Measurements from ENCODE around the gene ELAVL4.

Gene ELAVL4

DNA sequence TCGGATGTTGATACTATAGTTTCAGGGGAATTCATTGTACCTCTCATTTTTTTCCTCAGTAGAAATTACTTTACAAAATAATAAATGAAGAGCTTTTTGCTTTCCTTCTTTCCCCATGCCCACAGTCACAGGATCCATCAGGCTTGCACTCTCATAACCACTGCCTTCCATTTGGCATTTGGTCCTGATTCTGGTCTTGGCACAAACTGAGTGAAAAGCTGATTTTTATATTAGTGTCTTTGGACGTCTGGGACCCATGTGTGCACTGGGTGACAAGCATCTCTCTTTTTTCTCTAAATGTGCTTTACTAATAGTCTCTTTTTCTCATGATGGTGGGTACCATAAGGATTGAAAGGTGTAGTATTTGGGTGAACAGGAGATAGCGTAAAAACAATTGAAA lies 2.8 kb downstream of the ELAVL4 start:
- TF ChIP-seq, protein P1, sequence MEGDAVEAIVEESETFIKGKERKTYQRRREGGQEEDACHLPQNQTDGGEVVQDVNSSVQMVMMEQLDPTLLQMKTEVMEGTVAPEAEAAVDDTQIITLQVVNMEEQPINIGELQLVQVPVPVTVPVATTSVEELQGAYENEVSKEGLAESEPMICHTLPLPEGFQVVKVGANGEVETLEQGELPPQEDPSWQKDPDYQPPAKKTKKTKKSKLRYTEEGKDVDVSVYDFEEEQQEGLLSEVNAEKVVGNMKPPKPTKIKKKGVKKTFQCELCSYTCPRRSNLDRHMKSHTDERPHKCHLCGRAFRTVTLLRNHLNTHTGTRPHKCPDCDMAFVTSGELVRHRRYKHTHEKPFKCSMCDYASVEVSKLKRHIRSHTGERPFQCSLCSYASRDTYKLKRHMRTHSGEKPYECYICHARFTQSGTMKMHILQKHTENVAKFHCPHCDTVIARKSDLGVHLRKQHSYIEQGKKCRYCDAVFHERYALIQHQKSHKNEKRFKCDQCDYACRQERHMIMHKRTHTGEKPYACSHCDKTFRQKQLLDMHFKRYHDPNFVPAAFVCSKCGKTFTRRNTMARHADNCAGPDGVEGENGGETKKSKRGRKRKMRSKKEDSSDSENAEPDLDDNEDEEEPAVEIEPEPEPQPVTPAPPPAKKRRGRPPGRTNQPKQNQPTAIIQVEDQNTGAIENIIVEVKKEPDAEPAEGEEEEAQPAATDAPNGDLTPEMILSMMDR (IDR thresholded peaks at IDR 0.05; ENCODE audit: low read depth, low read length), result no peak
- H3K4me3 ChIP-seq (replicated peaks in 1 of 2; ENCODE audit: low read depth in 2 of 2, low read length in 2 of 2), result no peak overlapping the region
- DNase-seq (ENCODE audit: low read depth in 2 of 2), result no peak

DNA sequence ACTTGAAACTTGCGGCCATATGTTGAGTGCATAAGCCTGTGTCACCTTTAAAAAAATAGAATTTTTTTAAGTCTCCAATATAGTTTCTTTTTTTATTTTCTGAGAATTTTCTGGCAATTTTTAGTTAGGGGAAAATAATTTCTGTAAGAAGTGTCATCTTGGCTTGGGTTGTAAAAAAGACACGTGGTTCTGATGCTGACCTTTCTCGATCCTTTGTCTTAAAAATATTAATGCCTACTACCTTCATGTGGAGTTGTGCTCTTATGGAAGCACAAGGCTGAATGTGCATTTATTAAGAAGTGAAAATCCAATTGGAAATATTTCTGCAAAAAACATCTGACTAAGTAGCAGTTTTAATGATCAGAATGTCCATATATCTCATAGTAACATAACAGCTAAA lies 3.5 kb downstream of the ELAVL4 start:
- H3K4me3 ChIP-seq (replicated peaks in 1 of 2; ENCODE audit: low read depth in 2 of 2, low read length in 2 of 2), result no peak overlapping the region
- TF ChIP-seq, protein P1 (IDR thresholded peaks at IDR 0.05; ENCODE audit: low read depth, low read length), result no peak
- no peak for DNase-seq (ENCODE audit: low read depth in 2 of 2)

DNA sequence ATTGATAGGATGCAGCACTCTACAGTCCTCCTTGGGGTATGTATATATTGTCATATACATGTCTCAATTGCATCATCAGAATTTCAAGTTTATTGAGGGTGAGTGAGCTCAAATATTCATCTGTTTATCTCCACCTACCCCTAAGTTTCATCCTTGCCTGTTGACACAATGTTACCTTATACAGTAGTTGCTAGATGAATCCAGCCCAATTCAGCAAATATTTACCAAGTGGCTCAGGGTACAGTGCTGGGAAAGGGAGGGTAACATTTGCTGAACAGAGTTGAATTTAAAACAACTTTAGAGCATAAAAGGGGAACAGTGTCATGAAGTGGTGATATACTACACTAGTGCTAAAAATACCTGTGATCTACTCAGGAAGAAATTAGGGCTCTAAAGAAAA lies 14.4 kb downstream of the ELAVL4 start:
- DNase-seq (ENCODE audit: low read depth in 2 of 2), result no peak
- H3K4me3 ChIP-seq (replicated peaks in 1 of 2; ENCODE audit: low read depth in 2 of 2, low read length in 2 of 2), result no peak overlapping the region
- TF ChIP-seq, protein P1 (IDR thresholded peaks at IDR 0.05; ENCODE audit: low read depth, low read length), result no peak

DNA sequence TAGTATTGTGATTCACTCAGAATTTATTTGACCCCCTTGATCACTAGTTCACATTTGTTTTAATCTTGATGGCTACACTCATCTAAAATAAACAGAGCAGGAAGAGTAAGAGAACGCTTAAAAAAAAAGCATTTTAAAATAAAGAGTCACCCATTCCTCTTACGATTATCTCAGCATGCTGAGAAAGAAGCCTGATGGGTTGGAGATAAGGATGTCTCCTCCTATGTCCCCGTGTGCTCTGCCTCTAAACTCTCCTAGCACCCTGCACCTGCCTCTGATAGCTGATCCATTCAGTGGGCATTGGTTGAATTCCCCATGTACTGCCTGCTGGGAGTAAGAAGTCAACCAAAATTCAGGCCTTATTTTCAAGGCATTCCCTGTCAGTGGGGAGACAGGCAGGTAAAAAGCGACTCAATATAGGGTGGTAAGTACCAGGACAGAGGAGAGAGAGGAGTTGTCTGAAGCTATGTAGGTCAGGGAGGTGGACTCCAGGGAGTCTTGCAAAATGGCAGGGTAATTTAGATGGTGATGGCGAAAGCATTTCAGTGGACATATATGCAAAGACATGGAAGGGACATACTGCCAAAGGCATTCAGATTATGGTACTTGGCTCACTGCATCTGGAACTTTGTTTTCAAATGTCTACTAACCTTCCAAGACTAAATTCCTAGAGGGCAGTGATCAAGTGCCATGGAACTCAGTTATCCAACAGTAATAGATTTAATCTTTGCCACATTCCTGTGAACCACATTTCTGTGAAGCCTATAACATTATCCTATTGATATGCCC lies 18.4 kb downstream of the ELAVL4 start:
- TF ChIP-seq, protein P1 (IDR thresholded peaks at IDR 0.05; ENCODE audit: low read depth, low read length), result no peak
- no peak overlapping the region for H3K4me3 ChIP-seq (replicated peaks in 1 of 2; ENCODE audit: low read depth in 2 of 2, low read length in 2 of 2)
- no peak for DNase-seq (ENCODE audit: low read depth in 2 of 2)

DNA sequence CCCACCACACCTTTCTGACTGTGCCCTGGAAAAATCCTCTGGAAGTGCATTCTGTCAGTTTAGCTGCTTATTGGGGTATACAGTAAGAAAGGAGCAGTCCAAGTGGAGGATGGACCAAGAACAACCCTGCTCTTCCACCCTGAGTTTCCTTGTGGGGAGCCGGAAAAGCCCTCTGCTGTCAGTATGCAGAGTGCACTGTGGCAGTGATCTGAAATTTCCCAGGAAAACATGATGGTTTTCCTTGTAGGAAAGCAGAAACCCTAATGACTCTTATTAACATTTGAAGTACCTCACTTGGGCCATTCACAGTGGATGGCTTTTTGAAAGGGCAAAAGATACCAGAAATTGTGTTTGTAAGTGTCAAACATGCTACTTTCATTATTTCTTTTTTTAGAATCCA lies 20.5 kb downstream of the ELAVL4 start:
- TF ChIP-seq, protein P1 (IDR thresholded peaks at IDR 0.05; ENCODE audit: low read depth, low read length), result no peak
- no peak for DNase-seq (ENCODE audit: low read depth in 2 of 2)
- H3K4me3 ChIP-seq (replicated peaks in 1 of 2; ENCODE audit: low read depth in 2 of 2, low read length in 2 of 2), result no peak overlapping the region

DNA sequence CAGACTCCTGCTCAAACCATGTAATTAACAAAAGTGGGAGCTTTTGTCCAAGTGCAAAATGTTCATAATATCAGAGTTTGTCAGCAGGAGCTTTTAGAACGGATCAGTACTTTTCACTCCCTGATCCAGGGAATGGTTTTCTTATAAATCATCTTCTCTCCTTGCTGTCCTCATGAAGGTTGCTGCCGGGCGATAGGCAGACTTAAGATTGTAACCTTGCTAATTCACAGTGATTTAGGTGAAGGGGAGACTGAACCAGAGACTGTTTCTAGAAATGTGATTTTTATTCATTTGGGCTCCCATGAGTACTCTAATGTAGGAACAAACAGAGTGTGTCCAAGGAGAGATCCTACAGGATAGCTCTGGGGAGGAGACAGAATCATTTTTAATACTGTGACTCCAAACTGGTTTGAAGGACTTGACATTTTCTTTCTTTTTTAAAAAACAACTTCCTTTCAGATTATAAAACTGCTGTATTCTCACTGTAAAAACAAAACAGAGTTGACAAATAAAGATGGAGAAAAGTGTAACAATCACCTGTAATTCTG lies 23.7 kb downstream of the ELAVL4 start:
- DNase-seq (ENCODE audit: low read depth in 2 of 2), result no peak
- TF ChIP-seq, protein P1 (IDR thresholded peaks at IDR 0.05; ENCODE audit: low read depth, low read length), result no peak
- no peak overlapping the region for H3K4me3 ChIP-seq (replicated peaks in 1 of 2; ENCODE audit: low read depth in 2 of 2, low read length in 2 of 2)

All from cardiac fibroblast (primary cell).